Measurements from ENCODE around the gene COPS7A. TPM values are rescaled to one million over a fixed set of nuclear protein-coding genes. Genes with fewer than 3 reads are reported as not detected.
A peak's percentile ranks its signal among the peaks of the same experiment; 100 is the strongest.

Gene COPS7A
- total RNA-seq, 1 donor from 2014 or later, result 73.0 TPM

DNA sequence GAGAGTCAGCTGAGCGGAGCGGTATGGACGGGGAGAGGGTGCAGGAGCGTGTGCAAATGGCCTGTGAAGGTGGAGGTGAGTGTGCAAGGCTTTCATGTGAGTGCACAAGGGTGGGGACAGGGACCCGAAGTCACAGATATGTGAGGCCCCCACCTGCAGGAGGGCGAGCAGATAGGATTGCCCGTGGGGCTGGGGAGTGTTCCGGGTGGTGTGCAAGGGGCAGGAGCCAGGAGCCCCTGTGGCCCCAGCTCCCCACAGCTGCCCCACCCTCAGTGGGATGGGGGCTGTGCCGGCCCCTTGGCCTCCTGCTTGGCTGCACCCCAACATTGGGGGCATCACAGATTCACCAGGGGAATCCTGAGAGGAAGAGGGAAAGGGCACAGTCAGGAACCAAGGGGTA, 29.1 kb upstream of the COPS7A start:
- Mint-ChIP-seq H3K4me3 (ENCODE audit: unreplicated experiment) (no peak overlapping the region), H3K27ac (ENCODE audit: unreplicated experiment) (no peak overlapping the region), H3K36me3 (ENCODE audit: unreplicated experiment) (peaks cover 2% of the 10 kb centered on the region), H3K9me3 (ENCODE audit: unreplicated experiment) (no peaks in the 10 kb centered on the region), H3K27me3 (ENCODE audit: unreplicated experiment) (peaks cover 6% of the 10 kb centered on the region), H3K4me1 (ENCODE audit: unreplicated experiment) (peaks cover 23% of the 10 kb centered on the region)
- no peak for DNase-seq (ENCODE audit: extremely low spot score, unreplicated experiment)
- TF ChIP-seq CTCF (IDR thresholded peaks at IDR 0.05), result no peak

GRCh38 chr12:6695313-6696045, 28.4 kb upstream of the COPS7A start:
- peaks cover 18% of the 10 kb centered on the region for H3K4me1 Mint-ChIP-seq (ENCODE audit: unreplicated experiment)
- no peak for TF ChIP-seq CTCF (IDR thresholded peaks at IDR 0.05)
- DNase-seq (ENCODE audit: extremely low spot score, unreplicated experiment), result no peak
- no peak overlapping the region for H3K27ac Mint-ChIP-seq (ENCODE audit: unreplicated experiment)
- H3K27me3 Mint-ChIP-seq (ENCODE audit: unreplicated experiment), result peaks cover 6% of the 10 kb centered on the region
- H3K36me3 Mint-ChIP-seq (ENCODE audit: unreplicated experiment), result peaks cover 2% of the 10 kb centered on the region
- no peak overlapping the region for H3K4me3 Mint-ChIP-seq (ENCODE audit: unreplicated experiment)
- H3K9me3 Mint-ChIP-seq (ENCODE audit: unreplicated experiment), result no peaks in the 10 kb centered on the region

- no peak for DNase-seq (ENCODE audit: extremely low spot score, unreplicated experiment)
- Mint-ChIP-seq H3K9me3 (ENCODE audit: unreplicated experiment) (no peaks in the 10 kb centered on the region), H3K36me3 (ENCODE audit: unreplicated experiment) (peaks cover 2% of the 10 kb centered on the region), H3K4me1 (ENCODE audit: unreplicated experiment) (peaks cover 17% of the 10 kb centered on the region), H3K27me3 (ENCODE audit: unreplicated experiment) (peaks cover 18% of the 10 kb centered on the region), H3K27ac (ENCODE audit: unreplicated experiment) (no peak overlapping the region), H3K4me3 (ENCODE audit: unreplicated experiment) (no peak overlapping the region)
- no peak for TF ChIP-seq CTCF (IDR thresholded peaks at IDR 0.05)
Observed at GRCh38 chr12:6696690-6697583, 26.9 kb upstream of the COPS7A start.

DNA sequence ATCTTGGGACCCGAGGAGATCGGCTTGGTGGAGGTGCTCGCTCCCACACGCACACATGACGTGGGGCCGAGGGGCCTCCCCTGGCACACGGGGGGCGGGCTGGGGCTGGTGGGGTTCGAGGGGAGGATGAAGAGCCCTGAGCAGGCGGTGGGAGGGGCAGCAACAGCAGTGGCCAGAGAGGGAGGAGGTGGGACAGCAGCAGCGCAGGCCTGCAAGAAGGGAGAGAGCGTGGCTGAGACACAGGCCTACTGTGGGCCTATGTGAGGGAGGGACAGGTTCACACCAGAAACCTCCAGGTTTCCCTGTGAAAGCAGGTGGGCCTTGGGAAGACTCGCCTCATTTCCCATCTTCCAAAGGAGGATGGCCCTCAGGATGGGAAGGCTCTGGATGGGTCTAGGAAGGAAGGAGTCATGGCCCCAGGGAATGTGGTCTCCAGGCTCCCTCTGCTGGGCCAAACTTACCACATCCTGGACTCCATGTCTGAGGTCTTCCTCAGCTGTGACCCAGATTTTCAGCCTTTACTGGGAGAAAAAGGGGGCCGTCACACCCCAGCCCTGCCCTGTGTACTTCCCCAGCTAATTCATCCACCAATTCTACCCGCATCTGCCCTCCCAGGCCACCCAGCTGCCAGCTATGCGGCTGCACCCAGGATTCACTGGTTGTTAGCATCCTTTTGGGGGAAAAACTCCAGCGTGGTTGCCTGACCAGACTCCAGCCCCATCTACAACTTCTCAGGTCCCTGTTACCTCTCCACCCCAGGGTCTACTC, 26.1 kb upstream of the COPS7A start:
- TF ChIP-seq CTCF (IDR thresholded peaks at IDR 0.05), result peak; percentile 60
- Mint-ChIP-seq H3K4me1 (ENCODE audit: unreplicated experiment) (peaks cover 17% of the 10 kb centered on the region), H3K4me3 (ENCODE audit: unreplicated experiment) (no peak overlapping the region), H3K36me3 (ENCODE audit: unreplicated experiment) (no peaks in the 10 kb centered on the region), H3K27ac (ENCODE audit: unreplicated experiment) (no peak overlapping the region), H3K27me3 (ENCODE audit: unreplicated experiment) (peaks cover 24% of the 10 kb centered on the region), H3K9me3 (ENCODE audit: unreplicated experiment) (no peaks in the 10 kb centered on the region)
- DNase-seq (ENCODE audit: extremely low spot score, unreplicated experiment), result no peak

All from osteocyte (in vitro differentiated cells).